B cell (primary cell): Measurements from ENCODE around the gene SLIT3. TPM values are rescaled to one million over a fixed set of nuclear protein-coding genes. Genes with fewer than 3 reads are reported as not detected.

Source experiments
- ATAC-seq: fragments of 200-7000 bp; cut with Tn5 transposase; one replicate; pipeline ENCODE4 v1.10.0; 2021; ENCODE audit warnings: low read depth, mild to moderate bottlenecking, moderate number of reproducible peaks, moderate library complexity
- CTCF ChIA-PET: fragments of 350-600 bp; sonication (Branson Sonifier 250); formaldehyde crosslinking; loops from one replicate; lab custom pipeline; 2021; ENCODE audit warnings: antibody characterized with exemption, inconsistent platforms; lab: Charles Lee
- POLR2A ChIA-PET: fragments of 350-600 bp; sonication (Branson Sonifier 250); formaldehyde crosslinking; loops from one replicate; lab custom pipeline; 2021; ENCODE audit warnings: antibody characterized with exemption; lab: Charles Lee
- DNase-seq: peaks from one replicate; pipeline ENCODE4 v3.0.0; 2013
- H2AFZ ChIP-seq: 2 replicates; pipeline ENCODE4 v1.6.1; 2012; ENCODE audit warnings: mild to moderate bottlenecking, low read depth, low read length; ENCODE audit not compliant: insufficient read depth, poor library complexity, severe bottlenecking
- H3K27ac ChIP-seq, 2 donors: 1 replicate in 1 of 2; 2 replicates in 1 of 2; pipeline ENCODE4 v1.5.1; 2012 to 2013; ENCODE audit warnings: low read length in 2 of 2, mild to moderate bottlenecking in 2 of 2, moderate library complexity in 1 of 2
- H3K27me3 ChIP-seq, 4 experiments: fragments of 200-600 bp in 1 of 4; sonication (generic) in 1 of 4; replicated peaks in 1 of 4; 1 replicate in 2 of 4; 2 replicates in 2 of 4; pipeline versions ENCODE4 v1.6.1 to v1.7.0; 2013 to 2016; ENCODE audit warnings: low read length in 3 of 4, mild to moderate bottlenecking in 2 of 4, mixed read lengths in 1 of 4, moderate library complexity in 1 of 4; ENCODE audit not compliant: insufficient read depth in 4 of 4, control insufficient read depth in 3 of 4; ENCODE audit errors: control extremely low read depth in 1 of 4
- H3K36me3 ChIP-seq, 2 experiments: replicated peaks in 1 of 2; 1 replicate in 1 of 2; 2 replicates in 1 of 2; pipeline versions ENCODE4 v1.6.1 to v1.7.1; 2013; ENCODE audit warnings: low read length in 1 of 2; ENCODE audit not compliant: insufficient read depth in 2 of 2, control insufficient read depth in 1 of 2; ENCODE audit errors: control extremely low read depth in 1 of 2, extremely low read depth in 1 of 2
- H3K4me1 ChIP-seq, 2 donors: fragments of 200-600 bp in 1 of 2; sonication (generic) in 1 of 2; 1 replicate in 1 of 2; 2 replicates in 1 of 2; pipeline versions ENCODE4 v1.5.1 to v1.6.1; 2013 to 2017; ENCODE audit warnings: low read length in 2 of 2; ENCODE audit not compliant: control insufficient read depth in 2 of 2, insufficient read depth in 2 of 2
- H3K4me2 ChIP-seq: replicated peaks from 2 replicates; pipeline ENCODE3; 2012; ENCODE audit warnings: mild to moderate bottlenecking, low read depth, low read length; ENCODE audit not compliant: poor library complexity, severe bottlenecking
- H3K4me3 ChIP-seq, 5 experiments: fragments of 200-600 bp in 1 of 5; sonication (generic) in 1 of 5; 1 replicate in 3 of 5; 2 replicates in 2 of 5; pipeline versions ENCODE4 v1.5.1 to v1.7.0; 2011 to 2016; ENCODE audit warnings: low read length in 4 of 5, mild to moderate bottlenecking in 4 of 5, low read depth in 2 of 5, control low read depth in 1 of 5, moderate library complexity in 1 of 5; ENCODE audit not compliant: insufficient read depth in 1 of 5; ENCODE audit errors: control extremely low read depth in 1 of 5, extremely low read depth in 1 of 5
- H3K79me2 ChIP-seq: fragments of 200-600 bp; sonication (generic); one replicate; pipeline ENCODE4 v1.6.0; 2016; ENCODE audit warnings: low read length; ENCODE audit not compliant: control insufficient read depth, insufficient read depth
- H3K9ac ChIP-seq: fragments of 200-600 bp; sonication (generic); 2 replicates; pipeline ENCODE4 v1.6.1; 2017; ENCODE audit warnings: mild to moderate bottlenecking, low read length, moderate library complexity
- H3K9me3 ChIP-seq, 3 donors: one replicate each; pipeline versions ENCODE4 v1.6.1 to v1.7.1; 2013; ENCODE audit warnings: low read length in 2 of 3; ENCODE audit not compliant: control insufficient read depth in 2 of 3, insufficient read depth in 1 of 3; ENCODE audit errors: control extremely low read depth in 1 of 3
- H4K20me1 ChIP-seq: 2 replicates; pipeline ENCODE4 v1.6.0; 2012; ENCODE audit warnings: mild to moderate bottlenecking, low read length; ENCODE audit not compliant: insufficient read depth, control insufficient read depth, poor library complexity, severe bottlenecking
- H3K27ac Mint-ChIP-seq: one replicate; pipeline ENCODE4 v1.8.0; 2021; ENCODE audit warnings: mixed read lengths
- H3K27me3 Mint-ChIP-seq: one replicate; pipeline ENCODE4 v1.8.0; 2021; ENCODE audit warnings: mixed read lengths
- H3K4me1 Mint-ChIP-seq: one replicate; pipeline ENCODE4 v1.8.0; 2021; ENCODE audit warnings: mixed read lengths
- H3K4me3 Mint-ChIP-seq: one replicate; pipeline ENCODE4 v1.8.0; 2021; ENCODE audit warnings: mixed read lengths
- H3K9me3 Mint-ChIP-seq: one replicate; pipeline ENCODE4 v1.8.0; 2022; ENCODE audit warnings: mixed read lengths; ENCODE audit not compliant: insufficient read depth
- CTCF ChIP-seq: fragments of 200-600 bp; IDR thresholded peaks from one replicate; pipeline ENCODE4 v1.8.0; 2022; ENCODE audit warnings: antibody characterized with exemption, mild to moderate bottlenecking
- EZH2 ChIP-seq: IDR thresholded peaks from 2 replicates; pipeline ENCODE4 v1.6.1; 2012; ENCODE audit warnings: borderline replicate concordance, low read depth, mild to moderate bottlenecking, moderate library complexity, low read length; ENCODE audit not compliant: insufficient read depth, poor library complexity, severe bottlenecking
- WGBS: methylation state at CpG from one replicate; pipeline ENCODE4 v1.1.5; 2013; ENCODE audit warnings: missing lambda C conversion rate; ENCODE audit not compliant: insufficient coverage; 5-methylcytosine and 5-hydroxymethylcytosine counted together
- intact Hi-C: fragments of 100-400 bp; cut with micrococcal nuclease; formaldehyde crosslinking; loops from one replicate; pipeline ENCODE4 v1.10.0; 2022
- polyA plus RNA-seq: library from polyadenylated mRNA; depleted of rRNA; stranded (reverse); fragments of >200 nt; gene quantifications from 2 replicates; pipeline ENCODE4 v1.2.3, GENCODE V29; 2012
- total RNA-seq, 2 donors: library from RNA; stranded (reverse); fragments of 120-200 nt in 1 of 2; gene quantifications; 1 replicate in 1 of 2; 2 replicates in 1 of 2; pipeline versions ENCODE4 v1.2.3 to v1.2.4, GENCODE V29; 2013 to 2022

SLIT3 gene
- total and polyA plus RNA-seq, 2 donors (not counting 1 experiment from before 2014, with no cell fraction given): not detected

- CTCF ChIA-PET: no interaction called here
Observed at GRCh38 chr5:168889039-168889438, 411.9 kb downstream of the SLIT3 start.

GRCh38 chr5:168887931-168888330 is 413.0 kb downstream of the SLIT3 start:
- Mint-ChIP-seq H3K27ac (no peak overlapping the region), H3K27me3 (peaks cover 23% of the 10 kb centered on the region), H3K4me3 (no peak overlapping the region), H3K9me3 (no peaks in the 10 kb centered on the region), H3K4me1 (no peaks in the 10 kb centered on the region)
- no peak for TF ChIP-seq CTCF
- no peak for TF ChIP-seq EZH2
- ATAC-seq (no peak), DNase-seq (no peak)
- H3K27ac ChIP-seq: no peak overlapping the region
- CTCF ChIA-PET: no interaction called here
- intact Hi-C loops: no loop called here
- 82% methylated on average over 3 of the region's 3 CpGs for WGBS
- H3K36me3 ChIP-seq: no peaks in the 10 kb centered on the region
- H3K4me3 ChIP-seq: no peak overlapping the region
- peaks cover 0 to 5% (median 0%) of the 10 kb centered on the region in 4 experiments for H3K27me3 ChIP-seq
- peaks cover 0 to 7% (median 0%) of the 10 kb centered on the region in 3 donors for H3K9me3 ChIP-seq
- H3K79me2 ChIP-seq: no peaks in the 10 kb centered on the region
- POLR2A ChIA-PET: no interaction called here
- H4K20me1 ChIP-seq: no peaks in the 10 kb centered on the region
- H3K4me2 ChIP-seq: no peak overlapping the region
- no peaks in the 10 kb centered on the region for H3K4me1 ChIP-seq
- H3K9ac ChIP-seq: no peak overlapping the region
- H2AFZ ChIP-seq: no peak overlapping the region

More at GRCh38 chr5:168889039-168889438, 411.9 kb downstream of the SLIT3 start:
- TF ChIP-seq CTCF (no peak), EZH2 (no peak)
- POLR2A ChIA-PET: no interaction called here
- no peaks in the 10 kb centered on the region for H3K4me1 Mint-ChIP-seq
- ATAC-seq (no peak), DNase-seq (no peak)
- H2AFZ ChIP-seq: no peak overlapping the region
- no peaks in the 10 kb centered on the region for H3K27me3 ChIP-seq
- no peak overlapping the region for H3K27ac ChIP-seq
- H3K79me2 ChIP-seq: no peaks in the 10 kb centered on the region
- H3K9me3 ChIP-seq: peaks cover 0 to 7% (median 0%) of the 10 kb centered on the region in 3 donors
- no peaks in the 10 kb centered on the region for H3K4me1 ChIP-seq
- peaks cover 20% of the 10 kb centered on the region for H3K27me3 Mint-ChIP-seq
- H3K4me2 ChIP-seq: no peak overlapping the region
- no peak overlapping the region for H3K27ac Mint-ChIP-seq
- no peaks in the 10 kb centered on the region for H3K9me3 Mint-ChIP-seq
- no peak overlapping the region for H3K4me3 Mint-ChIP-seq
- H3K9ac ChIP-seq: no peak overlapping the region
- H3K36me3 ChIP-seq: no peaks in the 10 kb centered on the region
- WGBS: no CpG with 5 or more reads among the region's 1 CpG
- intact Hi-C loops: no loop called here
- no peaks in the 10 kb centered on the region for H4K20me1 ChIP-seq
- H3K4me3 ChIP-seq: no peak overlapping the region
